Stromal cell of bone marrow (primary cell): ENCODE data around the gene LKAAEAR1.
"Not testable (repeated sequence)": the region's sequence is repeated elsewhere in the genome, so short reads cannot be mapped to it uniquely, and the experiment has no call there.

Experiments
- DNase-seq: peaks from one replicate; pipeline ENCODE4 v3.0.0-alpha.2; 2012; ENCODE audit warnings: low read depth

The LKAAEAR1 gene, protein sequence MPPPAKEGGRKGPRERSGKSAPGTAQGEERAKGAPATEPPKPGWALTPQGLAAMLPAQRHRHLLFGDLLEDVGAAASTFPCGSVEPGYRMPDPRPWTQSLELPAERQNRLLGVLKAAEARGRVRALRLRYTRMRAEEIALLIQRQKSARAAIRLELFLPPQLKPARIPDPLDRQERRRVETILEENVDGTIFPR

GRCh38 chr20:64083804-64084684 lies at the start of gene LKAAEAR1:
Gene LKAAEAR1, minus strand, starts transcription at chr20:64084398. Its CDS starts 179 bp downstream, at chr20:64084219.
- no peak for DNase-seq

DNA sequence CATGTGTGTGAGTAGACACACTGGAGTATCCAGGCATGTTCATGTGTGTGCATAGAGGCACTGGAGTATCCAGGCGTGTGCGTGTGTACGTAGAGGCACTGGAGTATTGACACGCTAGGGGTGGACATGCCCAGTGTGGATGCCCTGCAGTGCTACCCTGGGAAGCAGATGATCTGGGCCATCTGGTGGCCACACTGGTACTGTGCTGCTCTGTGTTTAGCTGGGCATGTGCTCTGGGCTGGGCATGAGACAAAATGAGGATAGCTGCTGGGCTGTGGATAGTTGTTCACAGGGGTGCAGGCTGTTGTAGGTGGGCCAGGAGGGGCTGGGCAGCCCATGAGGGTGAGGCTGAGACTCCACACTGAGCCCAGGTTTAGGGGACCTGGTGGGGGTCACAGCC lies 47.2 kb upstream of the LKAAEAR1 start:
- no peak for DNase-seq

- DNase-seq = no peak
Measured at GRCh38 chr20:64130876-64131275, 46.7 kb upstream of the LKAAEAR1 start.

- no peak for DNase-seq
Measured at GRCh38 chr20:64130271-64130670, 46.1 kb upstream of the LKAAEAR1 start.

GRCh38 chr20:64129146-64129782 lies 45.1 kb upstream of the LKAAEAR1 start:
- DNase-seq = no peak

GRCh38 chr20:64123517-64123916 lies 39.3 kb upstream of the LKAAEAR1 start:
- not testable (repeated sequence) for DNase-seq

DNA sequence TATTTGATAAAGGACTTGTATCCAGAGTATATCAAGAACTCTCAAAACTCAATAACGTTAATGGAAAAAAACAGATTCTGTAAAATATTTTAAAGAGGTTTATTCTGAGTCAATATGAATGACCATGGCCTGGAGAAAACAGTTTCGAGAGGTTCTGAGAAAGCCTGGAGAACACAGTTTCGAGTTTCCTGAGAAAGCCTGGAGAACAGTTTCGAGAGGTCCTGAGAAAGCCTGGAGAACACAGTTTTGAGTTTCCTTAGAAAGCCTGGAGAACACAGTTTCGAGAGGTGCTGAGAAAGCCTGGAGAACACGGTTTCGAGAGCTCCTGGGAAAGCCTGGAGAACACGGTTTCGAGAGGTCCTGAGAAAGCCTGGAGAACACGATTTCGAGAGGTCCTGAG lies 38.7 kb upstream of the LKAAEAR1 start:
- DNase-seq = not testable (repeated sequence)

GRCh38 chr20:64121586-64121985 lies 37.4 kb upstream of the LKAAEAR1 start:
- DNase-seq = no peak

GRCh38 chr20:64119681-64120341 lies 35.6 kb upstream of the LKAAEAR1 start:
- no peak for DNase-seq

GRCh38 chr20:64119301-64119680 lies 35.1 kb upstream of the LKAAEAR1 start:
- DNase-seq = no peak

GRCh38 chr20:64117432-64117777 lies 33.2 kb upstream of the LKAAEAR1 start:
- not testable (repeated sequence) for DNase-seq

DNA sequence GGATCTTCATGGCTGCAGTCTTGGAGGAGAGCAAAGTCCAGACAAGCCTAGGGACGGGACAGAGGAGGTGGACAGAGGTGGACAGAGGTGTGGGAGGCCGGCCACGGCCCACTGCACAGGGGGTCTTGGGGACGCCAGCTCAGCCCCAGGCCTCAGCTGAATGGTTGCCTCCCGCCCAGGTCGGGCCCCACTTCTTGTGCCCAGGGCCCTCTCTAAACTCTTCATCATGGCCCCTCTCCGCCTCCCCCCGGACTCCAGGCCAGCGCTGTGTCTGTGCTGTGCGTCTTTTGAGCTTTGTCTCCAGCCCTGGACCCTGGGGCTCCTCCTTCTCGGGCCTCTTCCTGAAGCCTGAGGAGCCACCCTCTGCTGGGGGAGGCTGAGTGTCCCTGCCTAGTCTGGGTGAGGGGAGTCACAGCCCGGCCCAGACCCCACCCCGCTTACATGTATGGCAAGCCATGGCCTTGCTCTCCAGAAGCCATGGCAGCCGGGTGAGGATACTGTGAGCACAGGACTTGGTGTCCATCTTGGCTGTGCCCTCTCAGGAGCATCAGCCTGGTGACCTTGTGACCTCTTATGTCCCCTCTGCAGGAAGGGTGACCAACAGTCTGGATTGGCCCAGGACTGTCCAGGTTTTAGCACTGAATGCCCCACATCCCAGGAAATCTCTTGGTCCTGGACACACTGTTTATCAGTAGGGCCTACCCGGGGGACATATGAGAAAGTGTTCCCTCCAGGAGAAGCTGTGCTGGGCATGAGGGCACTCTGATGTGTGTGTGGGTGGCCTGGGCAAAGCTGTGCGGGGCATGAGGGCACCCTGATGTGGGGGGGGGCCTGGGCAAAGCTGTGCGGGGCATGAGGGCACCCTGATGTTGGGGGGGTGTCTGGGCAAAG lies 32.6 kb upstream of the LKAAEAR1 start:
- no peak for DNase-seq

GRCh38 chr20:64116016-64116415 lies 31.8 kb upstream of the LKAAEAR1 start:
- no peak for DNase-seq

- DNase-seq = no peak
Measured at GRCh38 chr20:64115171-64115911, 31.1 kb upstream of the LKAAEAR1 start.

DNA sequence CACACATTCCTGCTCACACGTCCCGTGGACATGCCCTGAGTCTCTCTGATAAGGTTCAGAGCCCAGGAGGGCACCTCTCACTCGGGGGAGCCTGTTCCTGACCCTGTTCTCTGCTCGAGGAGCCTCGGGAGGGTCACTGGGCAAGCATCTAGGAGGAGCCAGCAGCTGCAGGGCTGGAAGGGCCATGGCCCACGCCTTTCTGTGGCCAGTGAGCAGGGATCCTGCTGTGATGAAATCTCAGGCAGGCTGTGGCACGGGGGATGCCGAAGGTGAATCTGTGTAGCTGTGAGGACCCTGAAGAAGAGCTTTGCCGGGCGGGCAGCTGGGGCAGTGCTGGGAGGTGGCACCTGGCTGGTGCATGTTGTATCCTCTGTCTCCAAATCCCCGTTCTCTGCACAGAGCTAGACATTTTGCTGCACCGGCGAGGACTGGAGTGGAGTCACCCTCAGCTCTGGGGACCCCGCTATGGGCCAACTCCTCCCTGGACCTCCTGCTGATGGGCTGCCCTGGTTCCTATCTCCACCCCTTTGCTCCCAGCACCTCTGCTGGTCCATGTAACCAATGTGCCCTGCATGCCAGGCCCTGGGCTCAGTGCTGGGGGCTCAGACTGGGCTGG lies 30.3 kb upstream of the LKAAEAR1 start:
- no peak for DNase-seq

DNA sequence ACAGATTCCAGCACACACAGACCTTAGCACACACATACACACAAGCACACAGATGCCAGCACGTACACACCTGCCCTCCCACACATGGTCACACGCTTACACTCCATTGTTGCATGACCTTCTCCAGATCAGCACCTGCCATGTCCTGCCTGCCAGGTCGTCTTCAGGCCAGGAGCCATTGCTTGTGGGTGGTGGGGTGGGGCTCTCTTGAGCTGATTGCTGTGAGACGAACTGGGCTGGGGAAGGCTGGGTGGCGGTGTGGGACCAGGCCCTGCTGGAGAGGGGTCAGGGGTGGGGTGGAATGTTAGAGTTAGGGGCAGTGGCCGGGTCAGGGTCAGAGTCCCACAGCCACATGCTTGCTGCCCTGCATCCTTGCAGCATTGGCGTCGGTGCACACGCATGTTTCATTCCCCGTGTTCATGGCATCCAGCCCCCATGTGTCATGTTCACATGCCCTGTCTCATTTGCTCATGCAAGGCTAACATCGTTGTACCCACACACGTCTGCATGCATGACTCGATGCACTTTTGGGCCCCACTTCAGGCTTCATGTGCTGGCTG lies 29.7 kb upstream of the LKAAEAR1 start:
- no peak for DNase-seq

DNA sequence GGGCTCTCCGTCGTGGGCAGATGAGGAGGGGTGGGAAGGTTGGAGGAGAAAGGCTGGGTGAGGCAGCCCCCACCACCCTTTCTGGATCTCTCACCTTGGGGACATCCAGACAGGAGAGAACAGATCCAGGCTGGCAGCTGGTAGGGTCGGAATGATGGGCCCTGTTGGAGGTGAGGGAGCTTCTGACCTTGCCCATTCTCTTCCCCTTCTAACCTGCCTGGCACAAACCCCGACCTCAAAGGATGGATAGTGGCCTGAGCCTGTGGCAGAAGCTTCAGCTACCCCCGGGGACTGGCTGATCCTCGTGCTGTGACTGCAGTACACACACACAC lies 29.2 kb upstream of the LKAAEAR1 start:
- DNase-seq = no peak

- no peak for DNase-seq
Measured at GRCh38 chr20:64112691-64113443, 28.7 kb upstream of the LKAAEAR1 start.

DNA sequence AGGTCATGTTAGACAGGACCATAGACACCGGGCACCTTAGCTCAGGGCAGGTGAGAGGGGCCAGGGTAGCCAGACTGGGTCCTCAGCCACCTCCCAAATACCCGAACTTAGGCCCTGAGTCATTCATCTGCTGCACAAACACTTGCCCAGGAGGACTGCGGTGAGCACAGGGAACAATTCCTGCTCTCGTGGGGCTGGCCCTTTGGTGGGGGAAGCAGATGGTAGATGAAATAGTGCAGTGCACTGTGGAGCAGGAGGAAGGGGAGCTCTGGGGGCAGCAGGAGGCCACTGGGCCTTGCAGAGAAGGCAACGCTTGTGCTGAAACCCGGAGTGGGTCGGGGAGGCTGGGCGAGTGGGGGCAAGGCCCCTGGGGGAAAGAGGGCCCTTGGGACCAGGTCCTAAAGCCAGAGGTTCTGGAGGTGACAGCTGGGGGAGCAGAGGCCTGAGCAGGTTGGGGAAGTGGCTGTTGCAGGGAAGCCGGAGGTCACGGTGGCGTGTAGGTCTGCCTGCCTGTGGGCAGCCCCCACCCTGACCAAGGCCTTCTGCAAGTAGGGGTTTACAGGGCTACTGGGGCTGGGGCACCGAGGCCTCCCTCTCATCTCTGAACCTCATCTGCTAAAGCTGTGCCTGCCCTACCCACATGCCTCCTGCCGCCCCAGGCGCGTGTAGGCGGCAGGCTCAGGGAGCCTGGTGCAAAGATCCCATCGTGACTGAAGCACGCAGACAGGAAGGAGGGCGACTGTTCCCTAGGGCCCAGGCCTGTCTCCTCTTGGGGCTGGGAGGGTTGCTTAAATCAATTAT lies 27.8 kb upstream of the LKAAEAR1 start:
- DNase-seq = no peak
